HG03103 (cell line): ENCODE measurements around the gene MAGI2.

Experiments used
- ATAC-seq: cut with Tn5 transposase; IDR thresholded peaks from one replicate; pipeline ENCODE4 v1.9.1; 2021; ENCODE audit warnings: low read depth; ENCODE audit not compliant: unreplicated experiment

Gene MAGI2

DNA sequence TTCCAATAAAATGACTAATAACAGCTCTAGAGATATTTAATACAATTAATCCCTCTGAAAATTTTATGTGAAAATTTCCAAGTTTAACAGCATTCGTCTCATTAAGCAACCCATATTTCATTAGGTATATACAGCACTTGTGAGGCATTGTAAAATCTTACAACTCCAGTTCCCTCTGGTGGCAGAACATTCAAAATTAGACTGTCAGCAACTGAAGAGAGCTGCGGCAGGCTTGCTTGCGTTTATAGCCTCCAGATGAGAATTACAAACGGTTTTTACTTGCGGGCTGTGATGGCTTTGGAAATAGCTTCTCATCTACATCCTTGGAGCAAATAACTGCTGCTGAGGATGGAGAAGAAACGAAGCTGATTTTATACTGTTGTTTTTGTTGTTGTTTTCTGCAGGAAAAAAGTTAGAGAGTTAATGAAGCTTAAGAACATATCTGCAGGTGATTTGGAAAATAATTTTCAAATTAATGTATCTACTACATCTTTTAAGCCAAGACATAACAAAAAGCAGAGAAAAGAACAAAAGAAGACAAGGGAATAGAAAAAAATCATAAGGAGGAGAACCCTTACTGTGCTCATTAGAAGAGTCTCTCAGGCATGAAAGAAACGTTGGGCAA, 171.3 kb downstream of the MAGI2 start:
- no peak for ATAC-seq

DNA sequence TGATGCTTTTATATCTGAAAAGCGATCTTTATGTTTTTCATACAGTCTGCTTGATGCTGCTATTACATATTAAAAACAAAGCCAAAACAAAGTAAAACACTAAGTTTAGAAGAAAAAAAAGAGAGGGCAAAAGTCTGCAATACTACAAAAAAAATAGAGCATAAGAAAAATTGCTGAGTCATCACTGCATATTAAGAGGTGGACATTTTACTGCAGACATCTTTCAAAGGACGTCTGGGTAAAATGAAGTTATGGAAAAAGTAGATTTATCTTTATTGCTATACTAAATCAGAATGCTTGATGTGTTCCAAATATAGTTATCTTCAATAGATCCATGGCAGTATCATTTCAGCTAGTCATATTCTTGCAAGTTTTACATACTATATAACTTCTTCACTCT, 172.0 kb downstream of the MAGI2 start:
- ATAC-seq, result no peak

DNA sequence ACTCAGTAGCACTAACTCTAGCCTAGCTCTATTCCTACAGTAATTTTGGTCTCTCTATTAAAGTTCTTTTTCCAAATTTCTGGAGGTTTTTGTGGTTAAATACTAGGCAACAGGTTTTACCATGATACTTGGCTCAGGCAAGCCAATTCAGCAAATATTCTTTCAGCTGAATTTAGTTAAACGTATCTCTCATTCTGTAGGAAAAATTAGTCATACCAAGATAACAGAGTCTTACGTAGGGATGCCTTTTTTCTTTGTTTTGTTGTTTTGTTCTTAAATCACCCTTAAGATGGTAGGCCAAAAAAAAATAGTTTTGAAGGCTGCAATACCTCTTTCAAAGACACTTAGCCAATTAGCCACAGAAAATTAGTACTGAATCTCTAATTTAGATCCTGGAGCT, 180.5 kb downstream of the MAGI2 start:
- ATAC-seq, result no peak

DNA sequence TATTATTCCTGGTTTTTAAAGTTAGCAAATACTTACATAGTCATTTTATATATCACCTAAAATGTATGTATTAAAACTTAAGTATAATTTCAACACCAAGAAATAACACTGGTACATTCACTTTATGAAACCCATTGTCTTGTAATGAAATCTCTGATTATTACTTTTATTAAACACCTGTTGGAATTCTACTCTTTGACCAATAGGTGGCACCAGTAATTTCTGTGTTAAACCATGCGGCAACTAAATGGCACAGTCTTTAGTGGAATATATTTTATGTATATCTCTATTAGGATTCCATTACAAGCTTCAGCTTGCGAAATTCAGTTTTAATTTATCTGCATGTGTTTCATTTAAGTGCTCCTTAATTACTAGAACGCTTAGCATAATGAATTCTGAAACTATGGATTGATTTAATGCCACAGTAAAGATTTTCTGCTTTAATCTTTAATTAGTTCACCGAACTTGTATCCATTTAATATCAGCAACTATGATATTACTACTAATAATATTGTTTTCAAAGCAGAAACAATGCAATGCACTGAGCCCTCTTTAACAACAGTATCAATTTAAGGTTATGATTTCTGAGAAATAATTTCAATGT, 181.3 kb downstream of the MAGI2 start:
- peak; percentile 74 for ATAC-seq

DNA sequence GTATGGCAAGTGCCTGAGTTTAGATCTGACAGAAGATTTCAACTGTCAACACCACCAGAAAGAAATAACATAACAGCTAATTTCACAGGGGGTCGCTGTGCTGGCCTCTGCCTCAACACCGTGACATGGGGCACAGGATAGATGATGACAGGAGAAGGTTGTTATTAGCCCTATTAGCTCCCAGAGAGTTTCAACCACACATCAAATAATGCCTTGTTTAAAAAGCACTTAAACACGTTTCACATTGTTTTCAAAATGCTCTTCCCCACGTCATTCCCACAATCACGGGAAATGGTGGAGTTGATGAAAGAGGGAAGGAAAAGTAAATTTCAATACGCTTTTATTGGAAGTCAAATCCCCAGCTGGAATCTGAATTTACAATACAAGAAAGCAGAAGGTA, 184.7 kb downstream of the MAGI2 start:
- ATAC-seq, result no peak

DNA sequence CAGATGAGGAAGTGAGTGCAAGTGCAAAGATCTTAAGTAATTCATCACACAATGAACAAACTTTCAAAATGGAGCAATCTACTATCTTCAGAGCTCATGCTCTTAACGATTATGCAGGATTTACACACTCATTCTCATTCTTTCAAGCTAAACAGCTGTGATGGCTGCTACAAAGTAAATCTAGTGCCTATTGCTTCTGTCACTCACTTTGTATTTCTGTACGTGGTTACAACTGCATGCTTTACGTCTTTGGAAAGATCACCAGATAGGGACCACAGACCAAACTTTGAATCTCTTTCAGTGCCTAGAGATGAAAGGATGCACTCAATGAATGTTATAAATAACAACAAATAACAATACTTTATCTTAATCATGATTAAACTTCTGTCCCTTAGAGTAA, 194.6 kb downstream of the MAGI2 start:
- no peak for ATAC-seq

DNA sequence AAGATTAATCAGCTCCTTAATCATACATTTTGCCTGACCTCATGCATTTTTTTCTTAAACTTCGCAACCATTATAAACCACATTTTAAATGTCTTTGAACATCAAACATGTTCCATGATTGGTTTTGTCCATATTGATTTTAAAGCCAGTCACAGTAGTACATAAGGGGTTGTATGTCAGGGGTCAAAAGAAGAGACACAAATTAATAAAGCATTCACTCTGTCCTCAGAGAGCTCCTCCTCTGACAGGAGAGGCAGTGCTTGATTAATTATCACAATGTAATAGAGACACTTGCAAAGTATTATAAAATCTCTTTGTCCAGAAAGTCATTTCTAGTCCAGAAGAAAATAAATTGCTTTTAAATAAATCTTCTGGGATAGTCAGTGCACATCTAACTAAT, 195.5 kb downstream of the MAGI2 start:
- no peak for ATAC-seq

DNA sequence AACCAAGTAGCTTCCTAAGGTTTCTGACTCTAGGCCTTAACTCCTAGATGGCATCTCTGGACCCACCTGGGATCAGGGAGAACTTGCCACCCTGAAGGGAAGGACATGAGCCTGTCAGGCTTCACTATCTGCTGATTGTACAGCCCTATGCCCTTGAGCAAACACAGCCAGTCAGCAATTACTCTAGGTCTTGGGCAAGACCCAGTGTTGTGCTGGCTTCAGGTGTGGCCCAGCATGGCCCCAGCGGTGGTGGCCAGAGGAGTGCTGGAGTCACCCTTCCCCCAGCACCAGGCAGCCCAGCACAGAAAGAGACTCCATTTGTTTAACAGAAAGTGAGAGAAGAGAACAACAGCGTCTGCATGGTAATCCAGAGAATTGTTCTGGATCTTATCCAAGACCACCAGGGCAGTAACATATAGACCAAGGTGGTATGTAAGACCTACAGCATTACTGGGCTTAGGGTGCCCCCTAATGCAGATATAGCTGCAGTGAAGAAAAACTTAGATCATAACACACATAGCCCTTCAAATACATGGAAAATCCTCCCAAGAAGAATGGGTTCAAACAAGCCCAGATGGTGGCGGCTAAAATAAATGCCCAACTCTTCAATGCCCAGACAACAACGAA, 207.7 kb downstream of the MAGI2 start:
- no peak for ATAC-seq

DNA sequence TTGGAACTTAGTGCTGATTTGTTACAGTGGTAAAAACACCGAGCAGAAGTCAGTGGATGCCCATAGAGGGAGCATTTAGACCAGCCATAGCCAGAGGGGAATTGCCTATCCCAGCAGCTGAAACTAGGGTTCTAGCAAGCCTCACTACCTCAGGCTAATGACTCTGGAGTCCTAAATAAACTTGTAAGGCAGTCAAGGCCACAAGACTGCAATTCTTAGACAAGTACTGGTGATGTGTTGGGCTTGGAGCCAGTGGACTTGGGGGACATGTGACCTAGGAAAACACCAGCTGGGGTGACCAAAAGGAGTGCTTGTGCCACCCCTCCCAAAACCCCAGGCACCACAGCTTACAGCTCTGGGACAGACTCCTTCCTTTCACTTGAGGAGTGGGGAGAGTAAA, 209.0 kb downstream of the MAGI2 start:
- ATAC-seq, result no peak

DNA sequence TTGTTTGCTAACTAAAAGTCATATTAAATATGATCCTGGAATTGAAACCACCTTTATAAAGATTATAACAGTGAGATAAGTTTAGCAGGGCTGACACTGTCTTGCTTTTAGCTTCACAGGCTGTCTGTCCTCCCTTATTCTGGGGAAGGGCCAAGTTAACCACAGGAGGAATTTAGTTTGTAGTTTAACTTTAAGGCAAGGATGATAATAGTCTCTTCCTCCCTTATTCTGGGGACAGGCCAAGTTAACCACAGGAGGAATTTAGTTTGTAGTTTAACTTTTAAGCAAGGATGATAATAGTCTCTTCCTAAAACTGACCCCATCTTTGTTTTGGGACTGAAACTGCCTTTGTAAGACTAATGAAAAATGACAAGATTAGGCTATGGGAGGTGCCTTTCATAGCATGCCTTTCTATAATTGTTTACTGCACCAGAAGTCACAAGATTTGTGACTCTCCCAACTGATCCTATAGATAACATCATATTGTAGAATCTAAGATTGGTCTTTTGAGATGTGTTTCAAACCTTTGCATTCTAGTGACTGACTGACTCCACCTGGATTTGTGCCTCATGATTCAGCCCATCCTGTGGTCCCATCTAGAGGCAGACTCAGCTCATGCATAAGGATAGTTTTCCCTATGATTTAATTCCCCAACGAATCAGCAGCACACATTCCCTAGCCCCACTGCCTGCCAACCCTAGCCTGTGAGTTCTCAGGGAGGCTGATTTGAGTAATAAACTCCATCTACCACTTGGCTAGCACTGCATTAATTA, 212.0 kb downstream of the MAGI2 start:
- ATAC-seq, result no peak

DNA sequence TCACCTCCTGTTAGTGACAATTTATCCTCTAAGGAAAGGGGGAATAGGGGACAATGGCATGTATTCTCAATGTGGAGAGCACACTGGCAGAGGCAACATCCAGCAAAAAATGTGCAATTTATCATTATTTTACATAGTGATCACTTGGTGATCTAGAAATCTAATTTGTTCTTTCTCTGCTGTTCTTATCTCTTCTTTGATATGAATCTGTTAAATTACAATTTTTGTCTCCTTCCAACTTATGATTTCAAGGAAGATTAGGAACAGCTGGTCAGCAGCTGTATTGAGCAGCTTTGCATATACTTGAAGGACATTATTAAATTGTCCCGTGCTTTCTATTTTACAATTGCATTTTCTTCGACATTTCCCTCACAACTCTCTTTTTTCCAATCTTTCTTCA, 213.1 kb downstream of the MAGI2 start:
- no peak for ATAC-seq

DNA sequence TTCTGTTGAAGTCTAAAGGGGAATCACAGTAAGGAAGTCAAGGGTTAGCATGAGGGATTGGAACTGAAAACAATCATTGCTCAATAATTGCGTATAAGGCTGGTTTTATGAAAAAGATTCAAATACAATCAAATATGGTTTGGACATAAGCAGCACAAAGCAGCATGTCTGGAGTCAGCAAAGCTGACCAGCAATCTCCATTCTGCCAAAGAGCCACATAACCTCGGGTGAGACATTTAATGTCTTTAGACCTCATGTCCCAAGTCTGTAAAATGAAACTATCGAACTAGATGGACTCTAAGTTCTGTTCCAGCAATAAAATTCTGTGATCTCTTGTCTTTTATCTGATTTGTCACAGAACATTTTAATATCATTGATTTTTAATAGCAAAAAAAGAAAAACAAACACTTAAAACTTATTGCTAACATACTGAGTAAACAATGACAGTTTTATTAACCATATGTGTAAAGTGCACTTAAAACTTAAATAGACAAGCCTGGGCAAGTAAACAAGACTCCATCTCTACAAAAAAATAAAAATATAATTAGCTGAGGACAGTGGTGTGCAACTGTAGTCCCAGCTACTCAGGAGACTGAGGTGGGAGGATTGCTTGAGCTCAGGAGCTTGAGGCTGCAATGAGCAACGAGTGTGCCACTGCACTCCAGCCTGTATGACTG, 217.0 kb downstream of the MAGI2 start:
- no peak for ATAC-seq

DNA sequence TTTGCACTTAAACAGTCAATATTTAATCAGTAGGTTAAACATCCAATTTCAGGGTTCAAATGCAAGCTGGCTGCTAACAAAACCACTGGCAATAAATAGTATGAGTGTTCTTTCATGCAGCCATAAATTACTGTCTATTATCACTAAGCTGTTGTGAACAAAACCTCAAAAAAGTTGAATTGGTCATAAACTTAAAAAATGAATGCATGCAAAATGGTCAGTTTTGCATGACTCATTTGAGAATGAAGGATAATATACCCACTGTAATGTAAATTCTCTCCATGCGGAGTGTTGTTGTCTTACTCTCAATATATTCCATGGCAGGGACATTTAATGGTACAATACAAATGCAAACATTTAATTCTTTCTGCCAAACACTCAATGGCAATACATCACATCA, 226.4 kb downstream of the MAGI2 start:
- ATAC-seq, result no peak

DNA sequence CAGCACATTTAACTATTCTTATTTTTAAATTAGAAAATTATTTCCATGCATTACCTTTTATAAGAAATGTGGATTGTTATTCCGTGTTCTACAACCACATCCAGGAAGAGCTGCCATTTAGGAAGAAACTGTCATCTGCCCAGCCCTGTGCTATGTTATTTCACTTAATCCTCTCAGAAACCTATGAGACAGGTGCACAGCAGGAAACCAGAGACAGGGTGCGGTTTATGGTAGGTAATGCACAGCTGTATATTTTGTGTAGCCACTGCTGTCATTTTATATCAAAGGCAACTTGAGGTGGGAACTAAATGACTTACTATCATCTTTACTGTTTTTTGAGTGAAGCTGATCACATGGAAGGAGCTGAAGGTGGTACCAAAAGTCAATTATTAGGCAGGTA, 232.3 kb downstream of the MAGI2 start:
- ATAC-seq, result no peak

DNA sequence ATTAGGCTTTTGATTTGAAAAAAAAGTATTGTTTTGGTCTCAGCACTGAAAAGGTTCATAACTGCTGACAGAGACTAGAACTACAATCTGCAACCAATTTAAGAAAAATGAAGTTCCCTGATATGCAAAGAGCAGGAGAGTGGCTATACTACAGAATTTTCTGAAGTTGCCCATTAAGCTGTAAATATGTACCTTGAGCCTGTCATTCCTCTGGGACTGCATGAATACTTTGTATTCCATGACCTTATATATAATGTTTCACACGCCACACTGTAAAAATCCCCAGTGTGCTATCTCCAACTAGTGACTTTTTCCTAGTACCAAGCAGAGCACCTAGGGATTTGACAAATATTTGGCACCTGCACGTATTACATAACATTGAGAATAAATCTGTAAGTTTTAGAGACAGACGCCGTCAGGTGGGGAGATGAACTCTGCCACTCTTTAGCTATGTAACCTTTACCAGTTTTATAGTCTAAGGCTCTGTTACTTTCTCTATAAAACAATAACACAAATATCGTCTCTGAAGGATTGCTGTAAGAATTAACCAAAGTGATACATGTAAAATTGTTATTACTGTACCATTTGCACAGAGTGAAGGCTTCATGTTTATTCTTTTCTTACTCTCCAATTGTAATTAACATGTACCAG, 235.4 kb downstream of the MAGI2 start:
- ATAC-seq, result no peak

DNA sequence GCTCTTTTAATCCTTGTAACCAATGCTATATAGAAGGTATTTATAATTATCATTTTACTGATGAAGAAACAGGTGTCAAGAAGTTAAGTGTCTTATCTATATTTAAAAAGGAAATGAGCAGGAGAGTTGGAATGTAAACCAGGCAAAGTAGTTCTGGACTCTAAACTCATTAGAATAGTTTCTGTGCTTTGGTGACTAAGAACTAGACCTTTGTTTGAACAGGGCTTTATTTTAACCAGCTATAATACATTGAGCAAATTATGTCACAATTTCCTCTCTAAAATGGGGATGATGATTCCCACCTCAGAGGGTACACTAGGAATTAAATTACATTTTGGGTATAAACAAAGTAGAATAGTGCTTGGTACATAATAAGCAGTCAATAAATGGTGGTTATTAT, 236.0 kb downstream of the MAGI2 start:
- ATAC-seq, result no peak

DNA sequence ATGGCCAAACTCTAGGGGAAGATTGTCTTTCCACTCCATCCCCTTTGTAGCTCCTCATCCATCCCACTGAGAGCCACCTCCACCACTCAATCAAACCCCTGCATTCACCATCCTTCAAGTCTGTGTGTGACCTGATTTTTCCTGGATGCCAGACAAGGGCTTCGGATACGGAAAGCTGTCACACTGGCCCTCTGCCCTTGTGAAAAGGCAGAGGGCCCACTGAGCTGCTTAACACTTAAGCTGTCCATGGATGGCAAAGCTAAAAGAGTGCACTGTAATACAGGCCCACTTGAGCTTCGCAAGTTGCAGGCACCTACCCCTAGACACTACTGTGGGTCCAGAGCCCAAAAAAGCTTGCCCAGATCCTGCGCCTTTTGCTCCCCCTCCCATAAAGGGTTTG, 237.2 kb downstream of the MAGI2 start:
- no peak for ATAC-seq

DNA sequence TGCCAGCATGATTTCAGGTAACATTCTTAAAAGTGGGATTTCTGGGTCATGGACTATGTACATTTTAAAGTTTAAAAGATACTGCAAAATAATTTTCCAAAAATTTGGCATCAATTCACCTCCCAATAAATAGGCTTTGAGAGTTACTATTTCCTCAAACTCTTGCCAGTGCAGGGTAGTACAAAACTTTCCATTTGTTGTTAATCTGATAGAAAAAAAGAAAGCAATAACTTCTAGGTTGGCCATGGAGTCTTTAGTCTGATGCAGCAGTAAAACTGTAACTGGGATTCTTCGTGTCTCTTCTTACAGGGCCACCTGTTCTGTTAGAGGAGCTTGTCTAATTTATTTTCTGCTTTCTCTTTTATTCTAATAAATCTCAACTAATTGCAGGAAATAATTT, 241.1 kb downstream of the MAGI2 start:
- no peak for ATAC-seq

DNA sequence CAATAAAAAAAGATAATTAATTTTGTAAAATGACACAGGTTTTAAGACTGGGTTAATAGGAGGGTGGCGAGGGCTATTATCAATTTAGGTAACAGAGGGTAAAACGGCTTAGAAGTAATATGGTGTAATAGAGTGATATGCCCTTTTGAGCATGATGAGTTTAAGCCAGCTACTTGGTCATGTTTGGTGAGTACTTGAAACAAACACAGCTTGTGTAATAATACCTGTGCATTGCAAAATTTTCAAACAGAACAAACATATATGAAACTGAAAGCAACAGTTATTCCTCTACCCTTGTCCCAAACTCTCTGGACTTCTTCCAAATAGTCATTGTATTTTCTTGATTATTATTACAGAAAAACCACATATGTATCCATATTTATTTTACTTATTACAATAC, 241.7 kb downstream of the MAGI2 start:
- no peak for ATAC-seq

DNA sequence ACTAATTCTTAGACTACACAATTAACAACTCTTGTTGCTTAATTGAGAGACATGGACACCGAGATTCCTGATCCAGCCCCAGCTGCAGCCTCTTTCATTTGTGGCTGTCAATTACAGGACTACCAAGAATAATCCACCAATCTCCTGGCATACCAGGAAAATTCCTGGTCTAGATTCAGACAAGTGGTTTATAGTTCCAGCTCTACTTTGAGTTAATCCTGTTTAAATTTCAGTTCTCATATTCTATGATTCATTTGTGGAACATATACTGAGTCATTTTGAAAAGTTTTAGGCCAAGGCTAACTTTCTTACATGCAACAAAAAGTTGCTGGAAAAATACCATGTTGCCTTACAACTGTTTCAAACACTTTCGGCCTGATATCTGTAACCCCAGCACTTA, 253.5 kb downstream of the MAGI2 start:
- ATAC-seq, result no peak

DNA sequence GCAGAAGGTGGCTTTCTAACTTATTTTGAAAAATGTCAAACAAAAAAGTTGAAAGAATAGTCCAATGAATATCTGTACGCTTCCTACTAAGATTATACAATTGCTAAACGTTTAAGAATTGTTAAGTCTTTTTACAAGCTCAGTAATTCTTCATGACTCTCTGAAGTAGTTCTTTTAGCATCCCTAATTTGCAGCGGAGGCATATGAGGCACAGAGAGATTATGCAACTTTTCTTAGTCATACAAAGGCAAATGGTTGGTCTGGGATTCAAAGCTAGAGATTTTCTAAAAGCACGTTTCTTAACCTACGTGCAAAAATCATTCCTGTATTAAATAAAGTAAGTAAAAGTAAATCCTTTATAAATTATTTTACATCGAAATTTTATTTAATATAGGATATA, 254.2 kb downstream of the MAGI2 start:
- ATAC-seq, result no peak
